T-helper 1 cell treated with Interleukin-12 subunit alpha and Interleukin-12 subunit beta and Interleukin-4 antibody, amounts not matched to agents 30 ng/mL and 1 ng/mL, for 36 hours (primary cell): ENCODE results near the gene SLC6A15. TPM values are rescaled to one million over a fixed set of nuclear protein-coding genes. Genes with fewer than 3 reads are reported as not detected.

Source experiments
- intact Hi-C: fragments of 100-400 bp; cut with micrococcal nuclease; formaldehyde crosslinking; loops from one replicate; pipeline ENCODE4 v1.15.1; 2024
- total RNA-seq: library from RNA; stranded (reverse); gene quantifications from 2 replicates; pipeline ENCODE4 v1.2.3, GENCODE V29; 2022

SLC6A15 gene
- total RNA-seq = not detected in 2 replicates

GRCh38 chr12:84912198-84913128, at the start of gene SLC6A15:
SLC6A15 (minus strand) TSS chr12:84912799; CDS start chr12:84892120, 20,679 bp downstream.
- intact Hi-C loops = loop anchor here (2.0 kb wide), 1 partner anchor 366 kb away; no protein-coding TSS in a partner anchor

GRCh38 chr12:84960918-84961317, 48.3 kb upstream of the SLC6A15 start:
- intact Hi-C loops = no loop called here

GRCh38 chr12:84955298-84955697, 42.7 kb upstream of the SLC6A15 start:
- intact Hi-C loops = no loop called here

GRCh38 chr12:84954415-84954814, 41.8 kb upstream of the SLC6A15 start:
- intact Hi-C loops = no loop called here

GRCh38 chr12:84950971-84951546, 38.5 kb upstream of the SLC6A15 start:
- intact Hi-C loops = no loop called here

- intact Hi-C loops = no loop called here
Measured at GRCh38 chr12:84946753-84947152, 34.2 kb upstream of the SLC6A15 start.

GRCh38 chr12:84937415-84937814, 24.8 kb upstream of the SLC6A15 start:
- intact Hi-C loops = no loop called here

GRCh38 chr12:84929501-84929900, 16.9 kb upstream of the SLC6A15 start:
- intact Hi-C loops = no loop called here

GRCh38 chr12:84924981-84925380, 12.4 kb upstream of the SLC6A15 start:
- intact Hi-C loops = no loop called here

GRCh38 chr12:84922693-84923092, 10.1 kb upstream of the SLC6A15 start:
- intact Hi-C loops = no loop called here

GRCh38 chr12:84920331-84920730, 7.7 kb upstream of the SLC6A15 start:
- intact Hi-C loops = no loop called here

GRCh38 chr12:84919271-84919670, 6.7 kb upstream of the SLC6A15 start:
- intact Hi-C loops = no loop called here

GRCh38 chr12:84913129-84913515, 523 bp upstream of the SLC6A15 start:
- intact Hi-C loops = loop anchor here (2.0 kb wide), 1 partner anchor 366 kb away; no protein-coding TSS in a partner anchor

- intact Hi-C loops = loop anchor here (2.0 kb wide), 1 partner anchor 367 kb away; no protein-coding TSS in a partner anchor
Measured at GRCh38 chr12:84911271-84912197, 1.1 kb downstream of the SLC6A15 start.

GRCh38 chr12:84910549-84911241, 1.9 kb downstream of the SLC6A15 start:
- intact Hi-C loops = no loop called here

GRCh38 chr12:84904051-84904450, 8.5 kb downstream of the SLC6A15 start:
- intact Hi-C loops = no loop called here

- intact Hi-C loops = loop anchor here (5.0 kb wide), 1 partner anchor 671 kb away; no protein-coding TSS in a partner anchor
Measured at GRCh38 chr12:84891106-84891838, 21.3 kb downstream of the SLC6A15 start.

GRCh38 chr12:84889818-84890217, 22.8 kb downstream of the SLC6A15 start:
- intact Hi-C loops = loop anchor here (5.0 kb wide), 1 partner anchor 672 kb away; no protein-coding TSS in a partner anchor

- intact Hi-C loops = no loop called here
Measured at GRCh38 chr12:84888861-84889260, 23.7 kb downstream of the SLC6A15 start.

GRCh38 chr12:84877340-84877739, 35.3 kb downstream of the SLC6A15 start:
- intact Hi-C loops = no loop called here
